Activated CD8-positive, alpha-beta memory T cell treated with anti-CD3 and anti-CD28 coated beads, Interleukin-2, amount 50 U/mL, for 24 hours (primary cell): ENCODE data around the gene CHST13.
"Not testable (repeated sequence)": the region's sequence is repeated elsewhere in the genome, so short reads cannot be mapped to it uniquely, and the experiment has no call there.

ENCODE experiments used
- DNase-seq: peaks from one replicate; pipeline ENCODE4 v3.0.0-alpha.2; 2020; ENCODE audit errors: extremely low read depth

CHST13 gene

DNA sequence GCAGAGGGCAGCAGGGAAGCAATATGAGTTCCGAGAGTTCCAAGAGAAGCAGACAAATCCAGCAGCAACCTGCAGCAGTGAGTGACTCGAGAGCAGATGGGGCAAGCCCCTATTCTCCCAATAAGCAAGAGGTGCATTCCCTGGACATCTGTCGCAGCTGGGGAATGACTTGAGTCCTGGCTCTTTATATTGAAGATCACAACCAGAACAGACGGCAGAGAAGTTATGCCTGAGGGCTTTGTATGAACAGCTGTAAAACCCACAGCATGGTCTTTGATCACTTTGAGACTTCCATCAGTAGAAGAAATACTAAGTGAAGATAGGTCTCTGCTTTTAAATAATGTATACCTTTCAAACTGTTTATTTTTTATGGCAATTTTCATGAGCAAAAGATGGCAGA lies 58.4 kb downstream of the CHST13 start:
- no peak for DNase-seq

DNA sequence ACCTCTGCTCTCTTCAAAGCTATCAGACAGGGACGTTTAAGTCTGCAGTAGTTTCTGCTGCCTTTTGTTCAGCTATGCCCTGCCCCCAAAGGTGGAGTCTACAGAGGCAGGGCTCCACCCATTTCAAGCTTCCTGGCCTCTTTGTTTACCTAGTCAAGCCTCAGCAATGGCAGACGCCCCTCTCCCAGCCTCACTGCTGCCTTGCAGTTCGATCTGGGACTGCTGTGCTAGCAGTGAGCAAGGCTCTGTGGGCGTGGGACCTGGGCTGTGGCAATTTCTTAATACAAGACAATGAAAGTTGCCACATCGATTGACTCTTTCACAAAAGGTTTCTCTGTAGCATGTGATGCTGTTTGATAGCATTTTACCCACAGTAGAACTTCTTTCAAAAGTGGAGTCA lies 67.6 kb downstream of the CHST13 start:
- DNase-seq, result not testable (repeated sequence)
